Endodermal cell (in vitro differentiated cells): ENCODE results near the gene EPHB1. TPM values are rescaled to one million over a fixed set of nuclear protein-coding genes. Genes with fewer than 3 reads are reported as not detected.

Source experiments
- DNase-seq: peaks from one replicate; pipeline ENCODE4 v3.0.0-alpha.2; 2017
- H3K27ac ChIP-seq: 2 replicates; pipeline ENCODE4 v1.5.1; 2013; ENCODE audit warnings: mild to moderate bottlenecking, low read depth, low read length, moderate library complexity
- H3K27me3 ChIP-seq: 2 replicates; pipeline ENCODE4 v1.6.1; 2013; ENCODE audit warnings: mild to moderate bottlenecking, low read length, moderate library complexity; ENCODE audit not compliant: insufficient read depth, control insufficient read depth, poor library complexity, severe bottlenecking
- H3K36me3 ChIP-seq: 2 replicates; pipeline ENCODE4 v1.7.0; 2013; ENCODE audit warnings: mild to moderate bottlenecking, low read length, moderate library complexity; ENCODE audit not compliant: control insufficient read depth, insufficient read depth
- H3K4me1 ChIP-seq: one replicate; pipeline ENCODE4 v1.7.0; 2013; ENCODE audit warnings: low read length; ENCODE audit not compliant: control insufficient read depth, insufficient read depth
- H3K4me3 ChIP-seq: 2 replicates; pipeline ENCODE4 v1.5.1; 2013; ENCODE audit warnings: mild to moderate bottlenecking, low read length, moderate library complexity
- H3K9ac ChIP-seq: 2 replicates; pipeline ENCODE4 v1.6.1; 2013; ENCODE audit warnings: mild to moderate bottlenecking, low read length, moderate library complexity; ENCODE audit not compliant: poor library complexity, severe bottlenecking; ENCODE audit errors: extremely low read depth
- H3K9me3 ChIP-seq: 2 replicates; pipeline ENCODE4 v1.6.1; 2013; ENCODE audit warnings: mild to moderate bottlenecking, low read length, moderate library complexity; ENCODE audit not compliant: control insufficient read depth
- H3K27ac Mint-ChIP-seq: 2 replicates; pipeline ENCODE4 v1.8.0; 2020; ENCODE audit warnings: mixed read lengths
- H3K27me3 Mint-ChIP-seq: 2 replicates; pipeline ENCODE4 v1.8.0; 2021; ENCODE audit warnings: mild to moderate bottlenecking, mixed read lengths; ENCODE audit not compliant: insufficient read depth
- H3K36me3 Mint-ChIP-seq: 2 replicates; pipeline ENCODE4 v1.8.0; 2020; ENCODE audit warnings: low read depth, mixed read lengths
- H3K4me1 Mint-ChIP-seq: 2 replicates; pipeline ENCODE4 v1.8.0; 2020; ENCODE audit warnings: mixed read lengths
- H3K4me3 Mint-ChIP-seq: 2 replicates; pipeline ENCODE4 v1.8.0; 2020; ENCODE audit warnings: mild to moderate bottlenecking, moderate library complexity, mixed read lengths
- H3K9me3 Mint-ChIP-seq: 2 replicates; pipeline ENCODE4 v1.8.0; 2020; ENCODE audit warnings: mild to moderate bottlenecking, mixed read lengths
- CTCF ChIP-seq: fragments of 200-600 bp; sonication (generic); conservative IDR thresholded peaks from 2 replicates; pipeline ENCODE4 v1.5.0; 2021; ENCODE audit warnings: antibody characterized with exemption, mild to moderate bottlenecking
- WGBS, 2 experiments: methylation state at CpG; one replicate each; pipeline versions ENCODE4 v1.1.5 to v1.1.7; 2013; ENCODE audit warnings: missing lambda C conversion rate in 2 of 2, mixed read lengths in 1 of 2; ENCODE audit not compliant: insufficient coverage in 1 of 2, insufficient read length in 1 of 2; 5-methylcytosine and 5-hydroxymethylcytosine counted together
- total RNA-seq, 2 donors: library from RNA; stranded (reverse); fragmentation: NEBNext Ultra II Directional in 1 of 2; extraction: Animal tissue kit (Norgen Biotek cat#: 25700) in 1 of 2; gene quantifications; 2 replicates in 1 of 2; 3 replicates in 1 of 2; pipeline ENCODE4 v1.2.1, GENCODE V29; 2021

Gene EPHB1
- total RNA-seq, 2 donors from 2014 or later, result 2.9 to 3.6 TPM

GRCh38 chr3:134849561-134849960, 54.5 kb downstream of the EPHB1 start:
- Histone ChIP-seq H3K27ac (no peak overlapping the region), H3K4me1 (no peaks in the 10 kb centered on the region), H3K9ac (no peak overlapping the region), H3K9me3 (no peaks in the 10 kb centered on the region), H3K4me3 (no peak overlapping the region), H3K27me3 (no peaks in the 10 kb centered on the region), H3K36me3 (no peaks in the 10 kb centered on the region)
- Mint-ChIP-seq H3K4me3 (no peak overlapping the region), H3K4me1 (peaks cover 15% of the 10 kb centered on the region), H3K27ac (no peak overlapping the region), H3K27me3 (peaks cover 4% of the 10 kb centered on the region), H3K9me3 (no peaks in the 10 kb centered on the region), H3K36me3 (no peaks in the 10 kb centered on the region)
- TF ChIP-seq CTCF, result no peak
- WGBS, 2 experiments, result 89 to 96% methylated on average over 3 to 6 of the region's 6 CpGs
- DNase-seq, result no peak

- no peaks in the 10 kb centered on the region for H3K27me3 ChIP-seq
- Mint-ChIP-seq H3K9me3 (no peaks in the 10 kb centered on the region), H3K36me3 (no peaks in the 10 kb centered on the region), H3K27me3 (peaks cover 2% of the 10 kb centered on the region), H3K4me1 (peaks cover 15% of the 10 kb centered on the region), H3K27ac (no peak overlapping the region), H3K4me3 (no peak overlapping the region)
- WGBS, 2 experiments, result 90 to 100% methylated on average over 1 to 3 of the region's 3 CpGs
- TF ChIP-seq CTCF, result no peak
- H3K27ac ChIP-seq, result no peak overlapping the region
- no peaks in the 10 kb centered on the region for H3K36me3 ChIP-seq
- H3K4me3 ChIP-seq, result no peak overlapping the region
- H3K9ac ChIP-seq, result no peak overlapping the region
- H3K4me1 ChIP-seq, result no peaks in the 10 kb centered on the region
- peak; percentile 36 for DNase-seq
- H3K9me3 ChIP-seq, result no peaks in the 10 kb centered on the region
Observed at GRCh38 chr3:134850761-134851160, 55.7 kb downstream of the EPHB1 start.

GRCh38 chr3:134852132-134852531, 57.1 kb downstream of the EPHB1 start:
- DNase-seq, result no peak
- H3K36me3 Mint-ChIP-seq, result no peaks in the 10 kb centered on the region
- peaks cover 13% of the 10 kb centered on the region for H3K4me1 Mint-ChIP-seq
- Histone ChIP-seq H3K27ac (no peak overlapping the region), H3K27me3 (peaks cover 2% of the 10 kb centered on the region), H3K36me3 (no peaks in the 10 kb centered on the region), H3K9ac (no peak overlapping the region), H3K4me1 (no peaks in the 10 kb centered on the region), H3K4me3 (no peak overlapping the region), H3K9me3 (no peaks in the 10 kb centered on the region)
- WGBS, 2 experiments, result 96 to 100% methylated on average over 2 to 3 of the region's 4 CpGs
- no peak overlapping the region for H3K27ac Mint-ChIP-seq
- no peak for TF ChIP-seq CTCF
- H3K27me3 Mint-ChIP-seq, result peaks cover 2% of the 10 kb centered on the region
- H3K4me3 Mint-ChIP-seq, result no peak overlapping the region
- H3K9me3 Mint-ChIP-seq, result no peaks in the 10 kb centered on the region
